ENCODE results near the gene AGL. TPM values are rescaled to one million over a fixed set of nuclear protein-coding genes. Genes with fewer than 3 reads are reported as not detected.
"Not testable (repeated sequence)": the region's sequence is repeated elsewhere in the genome, so short reads cannot be mapped to it uniquely, and the experiment has no call there.

The AGL gene
- polyA plus RNA-seq, 4 donors, result 5.9 to 19.9 (median 8.2) TPM

DNA sequence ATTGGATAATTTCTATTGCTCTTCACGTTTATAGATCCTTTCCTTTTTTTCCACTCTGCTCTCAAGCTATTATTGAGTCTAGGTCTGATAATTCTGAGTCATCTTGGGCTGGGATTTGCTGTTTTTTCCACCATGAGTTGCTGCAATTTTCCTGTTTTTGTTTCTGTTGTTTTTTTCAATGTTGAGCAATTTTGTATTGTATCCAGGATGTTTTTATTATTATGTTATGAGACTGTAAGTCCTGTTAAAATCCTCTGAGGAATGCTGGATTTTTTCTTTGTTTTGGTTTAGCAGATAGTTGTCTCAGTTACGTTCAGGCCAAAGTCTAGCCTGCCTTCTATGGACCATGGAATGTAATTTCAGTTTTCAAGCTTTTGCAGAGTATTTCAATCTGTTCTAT, 106.6 kb downstream of the AGL start:
- Histone ChIP-seq H3K4me3 (ENCODE audit: low read depth in 1 of 3, low read length in 3 of 3) (no peak overlapping the region), H3K27ac (ENCODE audit: low read depth in 1 of 3, low read length in 2 of 3) (no peak overlapping the region), H3K36me3 (ENCODE audit: control insufficient read depth in 3 of 3, insufficient read depth in 2 of 3, low read depth in 1 of 3, low read length in 3 of 3) (no peaks in the 10 kb centered on the region), H3K4me1 (ENCODE audit: control insufficient read depth in 3 of 3, insufficient read depth in 2 of 3, low read depth in 1 of 3, low read length in 2 of 3) (no peaks in the 10 kb centered on the region), H3K9me3 (ENCODE audit: control insufficient read depth in 2 of 2, insufficient read depth in 1 of 2, low read depth in 1 of 2, low read length in 1 of 2) (no peaks in the 10 kb centered on the region), H3K27me3 (ENCODE audit: control insufficient read depth in 3 of 3, insufficient read depth in 3 of 3, low read length in 3 of 3) (no peaks in the 10 kb centered on the region)
- 27 to 28% (median 27%) methylated on average over 2 of the region's 2 CpGs for WGBS, 3 donors
- FAIRE-seq (no peak), DNase-seq (peak in 1 of 2 donors; percentile 53)

DNA sequence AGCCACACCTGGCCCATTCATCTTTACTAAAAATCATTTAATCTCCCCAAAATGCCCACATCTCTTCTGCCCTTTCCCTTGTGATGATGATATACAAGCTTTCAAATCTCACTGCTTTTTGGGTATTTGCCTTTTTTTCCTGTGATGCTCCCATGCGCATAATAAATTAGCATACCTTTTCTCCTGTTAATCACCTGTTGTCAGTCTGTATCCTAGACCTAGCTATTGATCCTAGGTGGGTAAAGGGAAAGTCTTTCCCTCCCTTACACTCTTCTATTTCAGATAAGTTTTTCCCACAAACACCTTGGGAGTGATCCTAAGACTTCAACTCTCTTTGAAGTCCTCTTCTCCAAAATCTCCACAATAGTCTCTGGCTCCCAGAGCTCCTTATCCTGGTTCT, 107.7 kb downstream of the AGL start:
- DNase-seq, result no peak
- Histone ChIP-seq H3K4me3 (ENCODE audit: low read depth in 1 of 3, low read length in 3 of 3) (no peak overlapping the region), H3K27ac (ENCODE audit: low read depth in 1 of 3, low read length in 2 of 3) (no peak overlapping the region), H3K4me1 (ENCODE audit: control insufficient read depth in 3 of 3, insufficient read depth in 2 of 3, low read depth in 1 of 3, low read length in 2 of 3) (no peaks in the 10 kb centered on the region), H3K36me3 (ENCODE audit: control insufficient read depth in 3 of 3, insufficient read depth in 2 of 3, low read depth in 1 of 3, low read length in 3 of 3) (no peaks in the 10 kb centered on the region), H3K27me3 (ENCODE audit: control insufficient read depth in 3 of 3, insufficient read depth in 3 of 3, low read length in 3 of 3) (no peaks in the 10 kb centered on the region), H3K9me3 (ENCODE audit: control insufficient read depth in 2 of 2, insufficient read depth in 1 of 2, low read depth in 1 of 2, low read length in 1 of 2) (no peaks in the 10 kb centered on the region)
- no peak for FAIRE-seq
- WGBS, 3 donors, result 93 to 100% (median 100%) methylated on average over 1 of the region's 1 CpG

DNA sequence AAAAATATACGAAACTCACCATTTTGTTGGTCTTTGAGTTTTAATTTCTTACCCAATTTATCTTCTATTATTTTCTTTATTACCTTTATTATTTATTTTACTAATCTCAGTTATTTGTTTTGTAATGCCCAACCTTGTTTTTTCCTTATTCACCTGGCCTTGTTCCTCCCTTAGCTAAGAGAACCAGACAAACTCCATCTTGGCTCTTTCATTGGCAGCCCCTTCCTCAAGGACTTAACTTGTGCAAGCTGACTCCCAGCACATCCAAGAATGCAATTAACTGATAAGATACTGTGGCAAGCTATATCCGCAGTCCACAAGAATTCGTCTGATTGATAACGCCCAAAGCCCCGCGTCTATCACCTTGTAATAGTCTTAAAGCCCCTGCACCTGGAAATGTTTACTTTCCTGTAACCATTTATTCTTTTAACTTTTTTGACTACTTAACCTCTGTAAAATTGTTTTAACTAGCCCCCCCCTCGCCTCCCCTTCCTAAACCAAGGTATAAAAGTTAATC, 109.1 kb downstream of the AGL start:
- H3K4me3 ChIP-seq (ENCODE audit: low read depth in 1 of 3, low read length in 3 of 3); DNase-seq; H3K9me3 ChIP-seq (ENCODE audit: control insufficient read depth in 2 of 2, insufficient read depth in 1 of 2, low read depth in 1 of 2, low read length in 1 of 2); H3K27ac ChIP-seq (ENCODE audit: low read depth in 1 of 3, low read length in 2 of 3); H3K36me3 ChIP-seq (ENCODE audit: control insufficient read depth in 3 of 3, insufficient read depth in 2 of 3, low read depth in 1 of 3, low read length in 3 of 3); H3K4me1 ChIP-seq (ENCODE audit: control insufficient read depth in 3 of 3, insufficient read depth in 2 of 3, low read depth in 1 of 3, low read length in 2 of 3); FAIRE-seq; H3K27me3 ChIP-seq (ENCODE audit: control insufficient read depth in 3 of 3, insufficient read depth in 3 of 3, low read length in 3 of 3): not testable (repeated sequence)
- 30 to 43% (median 39%) methylated on average over 7 of the region's 7 CpGs for WGBS, 3 donors

DNA sequence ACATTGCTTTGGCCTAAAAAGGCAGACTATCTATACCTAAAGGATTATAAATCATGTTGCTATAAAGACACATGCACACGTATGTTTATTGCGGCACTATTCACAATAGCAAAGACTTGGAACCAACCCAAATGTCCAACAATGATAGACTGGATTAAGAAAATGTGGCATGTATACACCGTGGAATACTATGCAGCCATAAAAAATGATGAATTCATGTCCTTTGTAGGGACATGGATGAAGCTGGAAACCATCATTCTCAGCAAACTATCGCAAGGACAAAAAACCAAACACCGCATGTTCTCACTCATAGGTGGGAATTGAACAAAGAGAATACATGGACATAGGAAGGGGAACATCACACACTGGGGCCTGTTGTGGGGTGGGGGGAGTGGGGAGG, 110.1 kb downstream of the AGL start:
- not testable (repeated sequence) for H3K4me1 ChIP-seq (ENCODE audit: control insufficient read depth in 3 of 3, insufficient read depth in 2 of 3, low read depth in 1 of 3, low read length in 2 of 3)
- WGBS, 3 donors, result 86 to 96% (median 95%) methylated on average over 4 to 5 of the region's 5 CpGs

DNA sequence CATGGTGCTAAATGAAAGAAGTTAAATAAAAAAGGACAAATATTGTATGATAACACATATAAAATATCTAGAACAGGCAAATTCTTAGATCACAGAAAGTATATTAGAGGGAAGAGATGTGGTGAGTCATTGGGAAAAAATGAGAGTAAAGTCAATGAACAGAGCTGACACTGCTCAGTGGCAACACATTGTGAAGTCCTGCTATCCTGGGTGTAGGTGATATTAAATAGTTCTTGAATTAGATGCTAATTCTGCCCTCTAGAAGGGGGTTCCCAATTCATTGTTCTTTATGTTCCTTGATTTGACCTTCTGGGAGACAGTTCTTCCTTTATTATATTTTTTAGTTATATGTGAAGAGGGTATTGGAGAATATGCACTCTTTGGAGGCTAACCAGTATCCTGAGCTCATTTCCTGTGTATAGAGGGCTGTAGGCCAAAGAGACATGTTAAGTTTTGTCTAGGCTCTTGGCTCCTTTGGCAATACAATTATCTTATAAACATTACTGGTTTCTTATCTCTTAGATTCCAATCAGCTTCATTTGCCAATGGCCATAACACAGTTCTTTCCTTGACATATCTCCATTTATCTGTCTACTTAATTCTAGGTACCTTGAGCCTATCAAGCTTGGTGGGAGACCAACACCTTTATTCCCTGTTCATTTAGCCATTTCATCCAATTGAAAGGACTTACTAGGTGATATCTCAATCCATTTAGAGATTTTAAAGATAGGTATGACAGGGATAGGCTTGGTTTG, 113.1 kb downstream of the AGL start:
- Histone ChIP-seq H3K36me3 (ENCODE audit: control insufficient read depth in 3 of 3, insufficient read depth in 2 of 3, low read depth in 1 of 3, low read length in 3 of 3) (no peaks in the 10 kb centered on the region), H3K4me1 (ENCODE audit: control insufficient read depth in 3 of 3, insufficient read depth in 2 of 3, low read depth in 1 of 3, low read length in 2 of 3) (no peaks in the 10 kb centered on the region), H3K4me3 (ENCODE audit: low read depth in 1 of 3, low read length in 3 of 3) (no peak overlapping the region), H3K27ac (ENCODE audit: low read depth in 1 of 3, low read length in 2 of 3) (no peak overlapping the region), H3K27me3 (ENCODE audit: control insufficient read depth in 3 of 3, insufficient read depth in 3 of 3, low read length in 3 of 3) (no peaks in the 10 kb centered on the region), H3K9me3 (ENCODE audit: control insufficient read depth in 2 of 2, insufficient read depth in 1 of 2, low read depth in 1 of 2, low read length in 1 of 2) (no peaks in the 10 kb centered on the region)
- DNase-seq (no peak), FAIRE-seq (no peak)

More for the DNA sequence above, 110.1 kb downstream of the AGL start:
- not testable (repeated sequence) for FAIRE-seq; DNase-seq; H3K9me3 ChIP-seq (ENCODE audit: control insufficient read depth in 2 of 2, insufficient read depth in 1 of 2, low read depth in 1 of 2, low read length in 1 of 2); H3K36me3 ChIP-seq (ENCODE audit: control insufficient read depth in 3 of 3, insufficient read depth in 2 of 3, low read depth in 1 of 3, low read length in 3 of 3); H3K4me3 ChIP-seq (ENCODE audit: low read depth in 1 of 3, low read length in 3 of 3); H3K27ac ChIP-seq (ENCODE audit: low read depth in 1 of 3, low read length in 2 of 3); H3K27me3 ChIP-seq (ENCODE audit: control insufficient read depth in 3 of 3, insufficient read depth in 3 of 3, low read length in 3 of 3)

DNA sequence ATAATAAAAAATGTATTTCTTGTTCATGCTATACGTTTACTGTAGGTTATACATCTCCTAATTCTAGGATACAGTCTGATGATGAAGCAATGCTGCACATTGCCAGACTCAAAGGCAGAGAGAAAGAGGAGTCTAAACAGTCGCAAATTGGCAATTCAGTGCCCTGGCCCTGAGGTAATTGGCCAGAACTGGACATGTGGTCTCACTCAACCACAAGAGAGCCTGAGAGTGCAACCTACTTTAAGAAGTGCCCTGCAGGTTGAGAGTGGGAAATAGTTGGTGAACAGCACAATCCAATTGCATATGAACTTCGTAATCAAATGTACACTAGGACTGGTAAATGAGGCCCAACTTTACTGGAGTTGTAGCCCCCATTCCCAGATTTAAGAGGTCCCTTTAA, 114.6 kb downstream of the AGL start:
- WGBS, 3 donors, result 84 to 89% (median 85%) methylated on average over 3 of the region's 3 CpGs
- Histone ChIP-seq H3K27ac (ENCODE audit: low read depth in 1 of 3, low read length in 2 of 3) (no peak overlapping the region), H3K4me1 (ENCODE audit: control insufficient read depth in 3 of 3, insufficient read depth in 2 of 3, low read depth in 1 of 3, low read length in 2 of 3) (no peaks in the 10 kb centered on the region), H3K27me3 (ENCODE audit: control insufficient read depth in 3 of 3, insufficient read depth in 3 of 3, low read length in 3 of 3) (no peaks in the 10 kb centered on the region), H3K36me3 (ENCODE audit: control insufficient read depth in 3 of 3, insufficient read depth in 2 of 3, low read depth in 1 of 3, low read length in 3 of 3) (no peaks in the 10 kb centered on the region), H3K4me3 (ENCODE audit: low read depth in 1 of 3, low read length in 3 of 3) (no peak overlapping the region), H3K9me3 (ENCODE audit: control insufficient read depth in 2 of 2, insufficient read depth in 1 of 2, low read depth in 1 of 2, low read length in 1 of 2) (no peaks in the 10 kb centered on the region)
- FAIRE-seq, result no peak
- DNase-seq, result no peak

DNA sequence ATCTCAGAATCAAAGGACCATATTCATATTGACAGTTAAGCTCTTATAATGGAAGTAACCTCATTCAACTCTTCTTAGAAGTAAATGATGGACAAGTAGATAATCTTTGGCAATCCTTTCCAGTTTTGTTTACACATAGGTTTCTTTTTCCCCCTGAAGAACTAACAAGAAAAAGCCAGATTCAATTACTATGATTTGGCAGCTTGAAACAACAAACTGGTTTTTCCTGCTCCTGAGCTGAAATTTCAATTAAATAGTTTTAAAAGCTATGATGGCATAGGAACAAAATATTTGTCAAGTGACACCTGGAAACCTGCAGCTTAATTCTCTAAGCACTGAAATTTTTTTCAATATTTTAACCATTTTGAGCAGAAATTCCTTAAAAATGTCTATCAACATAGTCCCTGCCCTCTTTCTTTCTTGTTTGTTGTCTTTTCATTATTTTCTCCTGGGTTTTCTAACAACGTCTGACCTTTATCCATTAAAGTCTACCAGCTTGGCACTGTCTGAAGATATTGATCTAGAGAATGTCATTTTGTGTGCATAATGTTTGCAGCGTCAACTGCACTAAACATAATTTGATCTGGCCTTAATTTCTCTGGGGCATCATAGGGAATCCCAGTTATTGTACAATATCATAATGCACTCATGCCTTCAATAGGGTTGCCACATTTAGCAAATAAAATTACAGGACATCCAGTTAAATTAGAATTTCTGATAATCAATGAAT, 115.7 kb downstream of the AGL start:
- H3K27me3 ChIP-seq (ENCODE audit: control insufficient read depth in 3 of 3, insufficient read depth in 3 of 3, low read length in 3 of 3), result no peaks in the 10 kb centered on the region
- no peaks in the 10 kb centered on the region for H3K9me3 ChIP-seq (ENCODE audit: control insufficient read depth in 2 of 2, insufficient read depth in 1 of 2, low read depth in 1 of 2, low read length in 1 of 2)
- no peak for FAIRE-seq
- DNase-seq, result no peak
- H3K4me3 ChIP-seq (ENCODE audit: low read depth in 1 of 3, low read length in 3 of 3), result no peak overlapping the region
- 73% methylated on average over 2 of the region's 2 CpGs for WGBS, 3 donors
- H3K4me1 ChIP-seq (ENCODE audit: control insufficient read depth in 3 of 3, insufficient read depth in 2 of 3, low read depth in 1 of 3, low read length in 2 of 3), result no peaks in the 10 kb centered on the region
- H3K27ac ChIP-seq (ENCODE audit: low read depth in 1 of 3, low read length in 2 of 3), result no peak overlapping the region
- H3K36me3 ChIP-seq (ENCODE audit: control insufficient read depth in 3 of 3, insufficient read depth in 2 of 3, low read depth in 1 of 3, low read length in 3 of 3), result no peaks in the 10 kb centered on the region

DNA sequence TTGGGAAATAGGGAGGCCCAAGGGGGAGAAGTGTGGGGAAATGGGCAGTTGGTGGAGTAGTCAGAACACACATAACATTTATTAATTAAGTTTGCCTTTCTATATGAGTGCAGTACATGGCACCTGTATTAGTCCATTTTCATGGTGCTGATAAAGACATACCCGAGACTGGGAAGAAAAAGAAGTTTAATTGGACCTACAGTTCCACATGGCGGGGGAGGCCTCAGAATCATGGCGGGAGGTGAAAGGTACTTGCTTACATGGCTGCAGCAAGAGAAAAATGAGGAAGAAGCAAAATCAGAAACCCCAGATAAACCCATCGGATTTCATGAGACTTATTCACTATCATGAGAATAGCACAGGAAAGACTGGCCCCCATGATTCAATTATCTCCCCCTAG, 118.1 kb downstream of the AGL start:
- Histone ChIP-seq H3K27me3 (ENCODE audit: control insufficient read depth in 3 of 3, insufficient read depth in 3 of 3, low read length in 3 of 3) (no peaks in the 10 kb centered on the region), H3K36me3 (ENCODE audit: control insufficient read depth in 3 of 3, insufficient read depth in 2 of 3, low read depth in 1 of 3, low read length in 3 of 3) (peaks cover 0 to 8% (median 0%) of the 10 kb centered on the region in 3 donors), H3K4me3 (ENCODE audit: low read depth in 1 of 3, low read length in 3 of 3) (no peak overlapping the region), H3K27ac (ENCODE audit: low read depth in 1 of 3, low read length in 2 of 3) (no peak overlapping the region), H3K4me1 (ENCODE audit: control insufficient read depth in 3 of 3, insufficient read depth in 2 of 3, low read depth in 1 of 3, low read length in 2 of 3) (peaks cover 0 to 3% (median 0%) of the 10 kb centered on the region in 3 donors), H3K9me3 (ENCODE audit: control insufficient read depth in 2 of 2, insufficient read depth in 1 of 2, low read depth in 1 of 2, low read length in 1 of 2) (no peaks in the 10 kb centered on the region)
- 95 to 96% (median 95%) methylated on average over 4 of the region's 4 CpGs for WGBS, 3 donors
- DNase-seq (no peak), FAIRE-seq (no peak)

Measured in small intestine (tissue), 7 donors.